Transverse colon (tissue), 4 donors: ENCODE data around the gene LMO2.

Source experiments
- CTCF ChIP-seq, 5 experiments: fragments of 200-600 bp in 3 of 5; fragments of 450-650 bp in 2 of 5; sonication (generic) in 3 of 5; IDR thresholded peaks; 1 replicate in 2 of 5; 2 replicates in 3 of 5; pipeline ENCODE4 v1.5.1; 2016 to 2017; ENCODE audit warnings: antibody characterized with exemption in 5 of 5, inconsistent platforms in 3 of 5, mild to moderate bottlenecking in 2 of 5, moderate library complexity in 1 of 5
- POLR2AphosphoS5 ChIP-seq, 3 donors: sonication (generic); formaldehyde crosslinking; IDR thresholded peaks; one replicate each; pipeline ENCODE4 v1.6.1; 2016; ENCODE audit warnings: antibody characterized with exemption in 3 of 3

GRCh38 chr11:33900159-33900840 is 8.4 kb upstream of the LMO2 start:
- TF ChIP-seq CTCF (IDR thresholded peaks at IDR 0.05) (no peak), POLR2AphosphoS5 (IDR thresholded peaks at IDR 0.05) (no peak)
